GM18502 (cell line): ENCODE data around the gene ASB15.

ENCODE experiments used
- ATAC-seq: cut with Tn5 transposase; IDR thresholded peaks from one replicate; pipeline ENCODE4 v1.9.1; 2021; ENCODE audit warnings: mild to moderate bottlenecking; ENCODE audit not compliant: unreplicated experiment, poor library complexity

Gene ASB15

GRCh38 chr7:123594813-123595241, 6.8 kb upstream of the ASB15 start:
- no peak for ATAC-seq

GRCh38 chr7:123598657-123599056, 3.0 kb upstream of the ASB15 start:
- no peak for ATAC-seq

- ATAC-seq = no peak
Measured at GRCh38 chr7:123599766-123600165, 1.9 kb upstream of the ASB15 start.

- ATAC-seq = no peak
Measured at GRCh38 chr7:123600876-123601275, 745 bp upstream of the ASB15 start.

DNA sequence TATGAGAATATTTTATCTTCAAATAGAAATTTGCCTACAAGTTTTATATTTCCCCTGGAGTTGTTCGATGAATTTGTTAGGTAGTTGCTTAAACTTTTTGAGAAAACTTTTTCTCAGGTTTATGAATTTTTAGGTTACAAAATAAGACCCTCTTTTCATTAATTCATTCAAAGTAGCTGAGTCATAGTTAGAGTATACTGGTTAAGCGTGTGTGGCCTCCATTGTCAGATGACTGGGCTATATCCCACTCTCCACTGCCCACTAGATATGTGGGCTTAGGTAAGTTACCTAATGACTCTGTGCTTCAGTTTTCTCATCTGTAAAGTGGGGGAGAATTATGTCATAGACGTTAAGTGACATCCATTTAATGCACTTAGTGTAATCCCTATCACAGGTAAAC, 1.0 kb downstream of the ASB15 start:
- no peak for ATAC-seq

GRCh38 chr7:123604739-123605138, 3.1 kb downstream of the ASB15 start:
- no peak for ATAC-seq

GRCh38 chr7:123607423-123607975, 5.9 kb downstream of the ASB15 start:
- no peak for ATAC-seq

DNA sequence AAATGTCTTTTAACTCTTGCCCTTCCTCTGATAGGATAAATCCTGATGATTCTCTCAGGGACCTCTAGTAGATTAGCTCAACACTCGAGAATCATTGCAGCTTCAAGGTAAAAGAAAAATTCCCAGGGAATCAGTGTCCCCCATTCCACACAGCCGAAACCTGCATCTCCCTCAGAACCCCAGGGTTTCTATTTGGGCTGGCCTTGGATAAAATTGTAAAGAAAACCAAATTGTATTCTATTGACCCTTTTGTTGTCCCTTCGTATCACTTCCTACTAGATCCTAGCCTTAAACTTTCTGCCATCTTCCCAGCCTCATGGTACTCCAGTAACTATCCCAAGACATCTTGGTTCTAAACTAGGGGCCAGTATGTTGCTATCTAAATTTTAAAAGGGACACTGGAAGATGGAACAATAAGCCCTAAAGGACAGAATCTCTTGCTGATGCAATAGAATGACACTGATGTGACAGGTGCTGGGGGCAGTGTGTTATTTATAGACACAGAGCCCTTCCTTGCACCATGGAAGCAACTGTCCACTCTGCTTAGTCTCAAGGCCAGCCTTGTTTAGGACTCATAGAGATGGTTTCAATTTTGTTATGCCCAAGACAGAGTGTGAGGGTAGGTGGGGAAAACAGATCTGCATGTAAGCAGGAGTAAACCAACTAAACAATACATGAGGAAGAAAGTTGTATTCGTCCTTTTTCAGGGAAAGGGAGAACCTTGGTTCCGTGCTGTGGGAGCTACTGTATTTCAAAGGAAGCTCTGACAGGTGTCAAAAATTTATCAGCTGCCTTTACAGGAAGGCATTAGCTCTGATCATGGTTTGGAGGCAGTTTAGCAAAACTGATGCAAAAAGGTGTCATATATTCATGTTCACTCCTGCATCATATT, 7.6 kb downstream of the ASB15 start:
- ATAC-seq = no peak

DNA sequence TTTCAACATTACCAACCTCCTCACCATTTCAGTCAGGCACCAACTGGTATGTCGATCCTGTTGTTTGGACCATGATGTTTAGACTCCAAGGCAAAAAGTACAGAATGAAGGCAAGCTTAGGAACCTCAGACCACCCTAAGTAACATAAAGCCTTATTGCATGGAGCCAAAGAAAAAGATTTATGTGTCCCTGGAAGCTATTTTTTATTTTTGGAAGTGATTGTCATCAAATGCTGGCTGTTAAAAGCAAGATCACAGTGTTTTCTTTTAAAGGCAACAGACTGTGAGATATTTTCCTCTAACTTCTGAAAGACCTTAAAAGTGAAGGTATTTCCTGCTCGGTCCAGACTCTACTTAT, 8.2 kb downstream of the ASB15 start:
- ATAC-seq = no peak

GRCh38 chr7:123612024-123612423, 10.4 kb downstream of the ASB15 start:
- no peak for ATAC-seq

GRCh38 chr7:123615344-123615743, 13.7 kb downstream of the ASB15 start:
- ATAC-seq = no peak

DNA sequence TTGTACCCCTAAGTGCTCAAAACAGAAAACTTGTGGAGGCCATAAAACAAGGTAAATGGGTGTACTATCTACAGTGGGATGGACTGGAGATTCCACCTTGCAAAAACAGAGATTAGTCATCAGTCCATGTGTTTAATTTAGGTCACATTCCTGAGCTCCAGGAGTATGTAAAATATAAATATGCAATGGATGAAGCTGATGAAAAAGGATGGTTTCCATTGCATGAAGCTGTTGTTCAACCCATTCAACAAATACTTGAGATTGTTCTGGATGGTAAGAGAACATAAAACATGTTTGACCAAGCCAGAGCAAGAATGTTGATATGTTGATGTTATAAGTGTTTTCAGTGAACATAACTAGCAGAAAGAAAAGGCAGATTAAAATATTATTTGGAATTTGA, 14.6 kb downstream of the ASB15 start:
- no peak for ATAC-seq

DNA sequence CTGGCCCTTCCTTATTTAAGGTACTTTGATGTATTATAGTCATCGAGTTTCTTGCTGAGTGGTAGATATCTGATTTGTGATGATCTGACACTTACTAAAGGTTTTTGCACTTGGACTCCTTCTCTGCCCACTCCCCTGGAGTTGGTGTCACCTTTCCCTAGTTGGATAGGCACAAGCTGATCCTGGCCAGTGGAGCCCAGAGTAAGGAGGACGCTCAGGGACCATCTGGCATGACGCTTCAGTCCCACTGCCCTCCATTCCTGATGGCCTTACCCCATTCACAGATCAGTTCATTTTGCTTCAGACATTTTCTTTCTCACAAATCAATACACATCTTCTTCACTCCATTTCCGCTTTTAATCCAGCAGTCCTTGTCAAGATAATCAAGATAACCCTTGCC, 20.1 kb downstream of the ASB15 start:
- no peak for ATAC-seq

DNA sequence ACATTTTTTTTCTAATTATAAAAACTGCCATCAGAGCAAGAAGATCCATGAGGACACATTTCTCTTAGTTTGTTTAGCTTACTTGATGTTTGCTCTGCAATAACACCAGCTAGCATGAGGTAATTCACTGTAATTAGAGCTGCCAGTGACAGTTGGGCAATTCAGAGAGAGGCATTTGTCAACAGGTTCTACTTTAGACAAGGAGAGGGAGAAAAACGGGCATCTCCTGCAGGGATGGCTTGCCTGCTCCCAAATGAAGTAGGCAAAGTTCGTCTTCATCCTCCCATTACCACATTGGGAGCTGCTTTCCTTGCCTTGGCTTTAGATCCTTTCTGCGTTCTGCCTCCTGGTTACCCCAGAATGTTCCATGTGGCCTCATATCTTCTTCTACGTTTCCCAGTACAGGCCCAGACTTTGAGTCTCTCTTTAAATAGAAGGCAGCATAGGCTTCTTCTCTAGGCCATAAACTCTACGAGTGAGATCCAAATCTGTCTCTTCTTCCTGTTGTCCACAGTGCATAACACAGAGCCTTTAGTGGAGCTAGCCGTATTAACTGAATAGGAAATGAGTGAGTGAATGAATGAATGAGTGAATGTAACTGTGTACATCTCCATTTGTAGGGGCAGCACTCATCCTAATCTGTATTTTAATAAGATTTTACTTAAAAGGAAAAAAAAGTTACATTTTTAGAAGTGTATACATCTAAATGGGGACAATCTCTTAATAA, 21.2 kb downstream of the ASB15 start:
- ATAC-seq = no peak

DNA sequence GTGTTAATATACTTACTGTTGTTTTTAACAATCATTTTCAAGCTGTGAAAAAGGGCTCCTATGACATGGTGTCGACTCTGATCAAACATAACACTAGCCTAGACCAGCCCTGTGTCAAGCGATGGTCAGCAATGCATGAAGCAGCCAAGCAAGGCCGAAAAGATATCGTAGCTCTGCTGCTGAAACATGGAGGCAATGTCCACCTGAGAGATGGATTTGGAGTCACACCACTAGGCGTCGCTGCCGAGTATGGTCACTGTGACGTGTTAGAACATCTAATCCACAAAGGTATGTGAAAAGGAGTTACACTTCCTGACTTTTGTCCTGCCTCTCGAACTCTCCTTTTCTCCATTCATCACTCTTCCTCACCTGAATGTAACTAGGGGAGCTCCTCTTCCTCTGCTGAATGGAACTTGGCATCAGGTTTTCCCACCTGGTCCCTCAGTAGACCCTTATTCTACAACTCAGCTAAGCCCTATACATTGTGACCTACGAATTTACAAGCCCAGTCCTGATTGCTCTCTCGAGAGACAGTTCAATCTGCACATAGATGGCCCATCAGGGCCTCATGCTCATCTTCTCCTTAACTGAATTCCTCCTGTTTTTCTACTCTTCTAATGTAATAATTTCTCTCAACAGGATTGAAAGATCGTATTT, 23.0 kb downstream of the ASB15 start:
- peak; percentile 98 for ATAC-seq

- ATAC-seq = no peak
Measured at GRCh38 chr7:123625254-123625653, 23.6 kb downstream of the ASB15 start.

DNA sequence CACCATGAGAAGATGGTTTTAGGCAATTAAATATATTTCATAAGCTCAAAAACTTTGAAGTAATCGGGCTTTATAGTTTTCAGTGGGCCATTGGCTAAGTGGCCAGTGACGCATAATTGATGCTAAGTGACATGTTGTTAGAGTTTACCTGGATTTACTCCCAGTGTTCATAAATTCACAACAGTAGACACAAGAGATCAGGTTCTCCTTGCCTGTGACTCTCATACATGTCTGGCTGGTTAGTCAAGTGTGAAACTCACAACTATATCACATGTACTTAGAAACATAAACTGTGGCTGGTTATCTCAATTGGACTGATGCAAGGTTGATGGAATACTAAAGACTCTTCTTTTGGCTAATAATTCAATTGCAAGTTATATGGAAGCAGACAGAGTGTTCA, 26.2 kb downstream of the ASB15 start:
- no peak for ATAC-seq

GRCh38 chr7:123628829-123629228, 27.2 kb downstream of the ASB15 start:
- ATAC-seq = no peak

- ATAC-seq = no peak
Measured at GRCh38 chr7:123629281-123629680, 27.7 kb downstream of the ASB15 start.

DNA sequence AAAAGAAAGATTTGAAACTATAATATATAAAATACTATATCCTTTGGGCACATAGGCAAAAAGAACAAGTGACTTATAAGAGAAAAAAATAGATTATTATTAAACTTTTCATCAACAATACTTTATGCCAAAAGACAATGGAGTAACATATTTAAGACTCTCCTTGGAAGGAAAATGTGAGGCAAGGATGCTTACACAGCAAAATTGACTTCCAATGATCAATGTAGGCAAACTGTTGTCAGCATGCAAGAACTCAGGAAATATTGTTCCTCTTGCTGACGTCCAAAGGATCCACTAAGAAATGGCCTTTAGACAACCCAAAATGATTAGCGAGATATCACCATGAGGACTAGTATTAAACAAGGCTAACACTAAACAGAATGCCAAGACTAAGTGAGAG, 31.2 kb downstream of the ASB15 start:
- no peak for ATAC-seq

- no peak for ATAC-seq
Measured at GRCh38 chr7:123633553-123633952, 31.9 kb downstream of the ASB15 start.
